HepG2 (cell line): ENCODE measurements around the gene SPECC1L.

Experiments used
- ETS1 ChIP-seq: sonication (generic); formaldehyde crosslinking; IDR thresholded peaks from 2 replicates; pipeline ENCODE4 v1.4.0; 2020; ENCODE audit warnings: missing genetic modification reagents
- KAT2B ChIP-seq: fragments of 150-350 bp; IDR thresholded peaks from 2 replicates; pipeline ENCODE4 v1.6.1; 2014; ENCODE audit warnings: low read depth, low read length, borderline replicate concordance
- NFIC ChIP-seq: IDR thresholded peaks from 2 replicates; pipeline ENCODE4 v1.6.1; 2012; ENCODE audit warnings: mild to moderate bottlenecking, low read length, inconsistent platforms
- YY1 ChIP-seq: IDR thresholded peaks from 2 replicates; pipeline ENCODE4 v1.6.1; 2011; ENCODE audit warnings: low read length, low read depth, moderate library complexity, mild to moderate bottlenecking; ENCODE audit not compliant: insufficient read depth, insufficient replicate concordance
- ZFP62 ChIP-seq: sonication (generic); formaldehyde crosslinking; IDR thresholded peaks from 2 replicates; pipeline ENCODE4 v1.4.0; 2020; ENCODE audit warnings: missing genetic modification reagents
- ZNF264 ChIP-seq: sonication (generic); formaldehyde crosslinking; IDR thresholded peaks from 2 replicates; pipeline ENCODE4 v1.4.0; 2020; ENCODE audit warnings: missing genetic modification reagents
- ZNF558 ChIP-seq: sonication (generic); formaldehyde crosslinking; IDR thresholded peaks from 2 replicates; pipeline ENCODE4 v1.9.0; 2022; ENCODE audit warnings: mild to moderate bottlenecking, missing genetic modification reagents, borderline replicate concordance
- ZNF781 ChIP-seq: sonication (generic); formaldehyde crosslinking; IDR thresholded peaks from 2 replicates; pipeline ENCODE4 v1.5.1; 2020; ENCODE audit warnings: borderline replicate concordance, mild to moderate bottlenecking, missing genetic modification reagents; ENCODE audit errors: not compliant biosample characterization
- ZNF790 ChIP-seq: sonication (generic); formaldehyde crosslinking; IDR thresholded peaks from 2 replicates; pipeline ENCODE4 v1.8.0; 2022; ENCODE audit warnings: missing genetic modification reagents, mild to moderate bottlenecking, borderline replicate concordance
- ZNF800 ChIP-seq: sonication (generic); formaldehyde crosslinking; IDR thresholded peaks from 2 replicates; pipeline ENCODE4 v1.4.0; 2020; ENCODE audit warnings: missing genetic modification reagents
- ZNF83 ChIP-seq: sonication (generic); formaldehyde crosslinking; IDR thresholded peaks from 2 replicates; pipeline ENCODE4 v1.4.0; 2020; ENCODE audit warnings: missing genetic modification reagents, mild to moderate bottlenecking, borderline replicate concordance

- TF ChIP-seq ETS1 (CRISPR knock-in tag) (no peak), ZNF264 (CRISPR knock-in tag) (no peak), ZNF800 (CRISPR knock-in tag) (no peak), ZNF781 (no peak), ZNF83 (CRISPR knock-in tag) (no peak), ZNF790 (no peak), ZNF558 (CRISPR knock-in tag) (no peak), KAT2B (no peak), NFIC (no peak), YY1 (no peak), ZFP62 (CRISPR knock-in tag) (no peak)
These were observed 175.6 kb downstream of the SPECC1L start for GRCh38 chr22:24446260-24446611.
